ENCODE data around the gene ABHD16B.

- TF ChIP-seq CTCF (IDR thresholded peaks at IDR 0.05) (no peak), POLR2A (IDR thresholded peaks at IDR 0.05) (no peak)
Measured at GRCh38 chr20:63847237-63848002, 13.9 kb upstream of the ABHD16B start.
